GM23248 (cell line): ENCODE data around the gene CPNE7.

Experiments
- EZH2 ChIP-seq: fragments of 200-600 bp; sonication (generic); IDR thresholded peaks from 2 replicates; pipeline ENCODE4 v1.6.1; 2018; ENCODE audit warnings: antibody characterized with exemption, mild to moderate bottlenecking; ENCODE audit not compliant: insufficient read depth, poor library complexity, severe bottlenecking
- EZH2phosphoT487 ChIP-seq: fragments of 200-600 bp; sonication (generic); IDR thresholded peaks from 2 replicates; pipeline ENCODE4 v1.6.1; 2018; ENCODE audit warnings: antibody characterized with exemption, moderate library complexity, mild to moderate bottlenecking, low read depth; ENCODE audit not compliant: insufficient read depth

DNA sequence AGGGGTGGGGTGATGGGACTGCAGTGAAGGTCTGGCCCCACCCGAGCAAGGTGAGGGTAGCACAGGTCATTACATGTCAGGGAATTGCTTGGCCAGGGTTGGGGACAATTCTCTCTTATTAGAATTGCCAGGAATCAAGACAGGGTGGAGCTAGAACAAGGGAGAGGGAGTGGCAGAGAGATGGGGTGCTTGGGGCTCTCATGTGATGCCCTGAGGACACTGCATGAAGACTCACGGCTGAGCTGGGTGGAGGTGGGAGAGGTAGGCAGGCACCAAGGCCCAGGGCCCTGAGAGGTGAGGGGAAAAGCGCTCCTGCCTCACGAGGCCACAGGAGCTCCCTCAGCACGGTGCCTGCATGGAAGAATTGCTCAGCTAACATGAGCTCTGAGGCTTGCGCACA lies 41.5 kb downstream of the CPNE7 start:
- TF ChIP-seq EZH2 = no peak
- TF ChIP-seq EZH2phosphoT487 = no peak
